GM18505 (cell line): ENCODE data around the gene EIF1B.

Experiments used
- ATAC-seq: cut with Tn5 transposase; IDR thresholded peaks from one replicate; pipeline ENCODE4 v1.9.1; 2021; ENCODE audit not compliant: unreplicated experiment
- POLR2A ChIP-seq: IDR thresholded peaks from 4 replicates; pipeline ENCODE4 v1.6.1; 2011; ENCODE audit warnings: borderline replicate concordance; ENCODE audit not compliant: insufficient read depth, insufficient read length; ENCODE audit errors: extremely low read depth

The EIF1B gene

DNA sequence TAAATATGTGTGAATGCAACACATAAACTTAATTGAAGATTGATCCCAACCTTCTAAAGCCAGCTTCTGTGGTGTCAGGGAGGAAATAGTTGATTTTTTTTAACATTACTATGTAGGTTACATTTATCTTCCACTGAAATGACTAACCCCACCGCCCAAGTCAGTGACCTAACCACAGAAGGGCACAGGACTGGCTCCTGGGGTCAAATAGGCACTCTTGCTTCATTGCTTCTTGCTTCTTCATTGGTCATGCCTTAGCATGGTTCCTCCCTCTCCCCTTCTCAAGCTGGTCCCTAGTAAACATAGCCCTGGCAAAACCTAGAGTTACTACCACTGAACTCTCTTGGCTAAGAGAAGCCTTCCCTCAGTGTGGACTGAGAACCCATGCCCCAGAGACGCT is 12.3 kb downstream of the EIF1B start:
- ATAC-seq: no peak
- TF ChIP-seq POLR2A: no peak

DNA sequence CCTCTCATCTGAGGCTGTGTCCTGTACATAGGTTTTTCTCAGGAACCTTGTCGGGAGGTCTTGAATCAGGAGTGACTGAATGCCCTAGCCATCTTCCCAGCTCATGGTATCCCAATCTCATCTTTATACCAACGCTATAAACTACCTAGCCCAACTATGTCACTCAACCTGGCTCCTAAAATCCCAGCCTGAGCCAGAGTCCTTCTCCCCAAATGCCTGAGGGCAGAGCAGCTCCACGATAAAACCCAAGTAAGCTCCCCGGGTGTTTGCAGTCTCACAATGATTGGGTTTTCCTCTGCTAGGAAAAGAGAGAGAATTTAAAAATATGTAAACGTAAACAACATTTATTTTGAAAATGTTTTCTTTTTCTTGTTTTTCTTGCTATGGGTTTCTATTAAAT is 14.4 kb downstream of the EIF1B start:
- TF ChIP-seq POLR2A: no peak
- no peak for ATAC-seq

DNA sequence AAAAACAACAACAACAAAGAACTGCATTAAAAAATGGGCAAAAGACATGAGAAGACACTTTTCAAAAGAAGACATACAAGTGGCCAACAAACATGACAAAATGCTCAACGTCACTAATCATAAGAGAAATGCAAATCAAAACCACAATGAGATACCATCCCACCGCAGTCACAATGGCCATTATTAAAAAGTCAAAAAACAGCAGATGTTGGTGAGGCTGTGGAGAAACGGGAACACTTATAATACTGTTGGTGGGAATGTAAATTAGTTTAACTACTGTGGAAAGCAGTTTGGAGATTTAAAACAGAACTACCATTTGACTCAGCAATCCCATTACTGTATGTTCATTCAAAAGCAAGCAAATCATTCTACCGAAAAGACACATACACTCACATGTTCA is 15.1 kb downstream of the EIF1B start:
- ATAC-seq: no peak
- TF ChIP-seq POLR2A: no peak

DNA sequence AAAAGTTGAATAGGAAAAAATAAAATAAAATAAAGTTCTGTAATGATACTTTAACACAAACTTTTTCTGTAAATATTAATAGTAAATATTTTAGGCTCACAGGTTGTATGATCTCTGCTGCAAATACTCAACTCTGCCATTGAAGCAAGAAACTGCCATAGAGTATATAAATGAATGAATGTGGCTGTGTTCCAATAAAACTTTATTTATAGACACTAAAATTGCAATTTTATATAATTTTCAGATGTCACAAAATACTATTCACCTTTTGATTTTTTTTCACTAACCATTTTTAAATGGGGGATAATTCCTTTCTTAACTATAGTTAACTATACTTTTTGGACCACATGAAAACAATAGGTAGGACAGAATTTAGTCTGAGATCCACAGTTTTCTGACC is 16.0 kb downstream of the EIF1B start:
- TF ChIP-seq POLR2A: no peak
- ATAC-seq: no peak

DNA sequence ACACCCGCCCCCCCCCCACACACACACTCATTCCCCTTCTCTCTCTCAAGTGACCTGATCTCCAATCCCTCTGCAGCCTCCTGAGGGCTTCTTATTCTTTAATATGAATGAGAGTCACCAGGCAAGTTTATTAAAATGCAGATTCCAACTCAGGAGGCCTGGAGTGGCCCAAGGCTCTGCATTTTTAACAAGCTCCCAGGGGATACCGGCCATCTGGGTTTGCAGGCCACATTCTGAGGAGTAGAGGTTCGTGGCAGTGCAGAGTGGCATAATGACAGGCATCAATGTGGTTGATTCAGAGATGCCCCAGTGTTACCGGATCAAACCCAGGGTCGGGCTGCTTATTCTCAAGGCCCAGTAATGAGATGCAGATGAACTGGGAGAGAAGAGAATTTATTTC is 18.9 kb downstream of the EIF1B start:
- ATAC-seq: no peak
- no peak for TF ChIP-seq POLR2A

DNA sequence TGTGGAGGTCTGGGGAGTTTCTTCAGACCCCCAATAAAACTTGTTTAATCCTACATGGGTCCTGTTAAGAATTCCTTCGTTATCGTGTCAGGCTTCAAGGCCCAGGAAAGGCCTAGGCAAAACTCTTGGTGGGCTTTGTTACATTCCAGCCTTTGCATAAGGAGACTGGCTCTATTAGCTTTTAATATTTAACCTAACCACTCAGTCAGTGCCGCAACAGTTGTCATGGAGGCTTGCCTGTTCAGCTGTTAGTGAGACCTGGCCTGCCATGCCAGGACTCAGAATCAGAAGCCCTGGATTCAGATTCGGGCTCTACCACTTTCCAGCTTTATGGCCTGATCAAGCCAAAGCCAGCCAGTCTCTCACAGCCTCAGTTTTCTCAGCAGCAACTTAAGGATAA is 19.6 kb downstream of the EIF1B start:
- no peak for TF ChIP-seq POLR2A
- no peak for ATAC-seq

DNA sequence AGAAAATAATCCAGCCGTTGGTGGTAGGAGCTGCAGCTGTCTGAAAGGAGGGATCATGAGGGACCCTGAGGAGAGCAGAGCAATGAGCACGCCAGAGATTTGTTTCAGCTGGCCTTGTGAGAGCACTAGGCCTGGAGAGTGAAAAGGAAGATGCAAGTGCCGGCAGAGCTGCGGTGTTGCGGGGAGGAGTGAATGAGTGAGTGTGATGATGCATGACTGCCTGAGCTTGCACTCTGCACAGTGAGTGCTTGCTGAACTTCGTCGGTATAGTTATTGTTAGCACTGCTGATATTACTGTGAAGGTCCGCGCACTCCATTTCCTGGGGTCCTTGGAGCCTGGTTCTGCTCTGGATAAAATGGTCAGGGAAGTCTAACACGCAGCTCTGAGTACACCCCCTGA is 23.2 kb downstream of the EIF1B start:
- ATAC-seq: no peak
- no peak for TF ChIP-seq POLR2A

DNA sequence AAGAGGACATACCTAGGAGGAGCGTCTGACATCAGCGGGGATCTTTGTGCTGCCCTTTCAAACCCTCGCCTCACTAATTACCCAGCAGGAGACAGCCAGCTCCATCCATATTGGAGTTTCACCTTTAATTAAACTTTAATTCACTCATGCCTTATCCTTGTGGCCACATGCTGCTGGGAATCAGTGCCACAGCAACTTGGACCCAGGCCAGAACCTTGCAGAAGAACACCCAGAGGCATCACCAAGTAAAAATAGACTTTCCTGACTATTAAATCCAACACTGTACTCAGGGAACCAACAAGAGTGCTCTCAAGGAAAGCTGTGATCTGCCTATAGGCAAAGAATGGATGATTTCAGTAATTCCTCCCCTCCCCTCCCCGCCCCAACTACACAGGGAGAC is 23.9 kb downstream of the EIF1B start:
- TF ChIP-seq POLR2A: no peak
- ATAC-seq: no peak

DNA sequence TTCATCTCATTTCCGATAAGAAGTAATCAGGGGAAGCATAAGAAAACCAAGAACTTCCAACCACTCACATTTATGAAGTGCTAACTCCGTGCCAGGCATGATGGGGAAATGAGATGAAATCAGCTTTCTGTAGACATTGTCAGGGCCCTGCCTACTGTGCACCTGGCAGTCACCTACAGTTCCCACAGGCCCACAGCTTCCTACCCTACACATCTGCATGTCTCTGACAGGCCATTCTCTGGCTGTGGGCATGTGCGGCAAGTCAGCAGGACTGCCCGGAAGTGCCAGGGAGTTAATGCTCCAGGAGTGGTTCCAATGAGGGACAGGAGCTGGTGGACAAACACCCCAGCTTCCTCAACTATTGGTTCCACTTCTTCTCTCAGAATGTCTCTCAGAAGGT is 24.3 kb downstream of the EIF1B start:
- no peak for TF ChIP-seq POLR2A
- no peak for ATAC-seq

DNA sequence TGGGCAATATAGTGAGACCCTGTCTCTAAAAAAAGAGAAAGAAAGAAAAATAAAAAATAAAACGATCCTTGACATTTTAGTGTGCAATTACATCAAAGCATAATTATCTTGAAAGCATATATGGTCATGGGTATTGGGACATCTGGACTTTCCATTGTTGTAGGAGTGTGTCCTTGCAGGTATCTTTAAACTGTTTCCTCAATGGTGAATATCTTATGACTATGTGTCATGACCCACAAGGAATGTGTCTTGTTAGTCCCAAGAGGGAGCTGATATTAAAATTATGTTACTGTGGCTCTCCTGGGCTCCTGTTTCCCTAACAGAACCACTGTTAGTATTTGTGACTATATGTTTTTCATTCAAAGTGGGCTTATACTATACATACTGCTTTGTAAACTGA is 26.6 kb downstream of the EIF1B start:
- TF ChIP-seq POLR2A: no peak
- ATAC-seq: no peak

DNA sequence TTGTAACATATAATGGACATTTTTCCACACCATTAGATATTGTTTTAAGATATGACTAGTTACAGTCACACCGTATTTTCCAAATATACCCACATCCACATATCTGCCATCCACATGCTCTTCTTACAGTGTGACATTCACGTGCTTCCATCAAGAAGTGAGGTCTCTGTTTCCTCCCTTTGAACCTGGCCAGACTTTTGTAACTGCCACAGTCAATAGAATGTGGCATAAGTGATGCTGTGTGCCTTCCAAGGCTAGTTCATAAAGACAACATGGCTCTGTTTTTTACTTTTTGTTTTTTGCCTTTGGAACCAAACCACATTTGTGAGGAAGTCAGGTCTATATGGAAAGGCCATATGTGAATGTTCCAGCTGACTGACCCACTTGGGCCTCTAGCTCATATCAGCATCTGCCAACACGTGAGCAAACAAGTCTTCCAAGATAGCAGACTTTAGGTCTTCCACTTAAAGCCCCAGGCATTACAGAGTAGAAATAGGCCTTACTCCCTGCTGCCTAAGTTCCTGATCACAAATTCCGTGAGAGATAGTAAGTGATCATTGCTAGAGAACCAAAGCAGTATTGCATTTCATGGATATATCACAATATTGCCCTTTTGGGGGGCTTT is 27.1 kb downstream of the EIF1B start:
- no peak for TF ChIP-seq POLR2A
- ATAC-seq: no peak

DNA sequence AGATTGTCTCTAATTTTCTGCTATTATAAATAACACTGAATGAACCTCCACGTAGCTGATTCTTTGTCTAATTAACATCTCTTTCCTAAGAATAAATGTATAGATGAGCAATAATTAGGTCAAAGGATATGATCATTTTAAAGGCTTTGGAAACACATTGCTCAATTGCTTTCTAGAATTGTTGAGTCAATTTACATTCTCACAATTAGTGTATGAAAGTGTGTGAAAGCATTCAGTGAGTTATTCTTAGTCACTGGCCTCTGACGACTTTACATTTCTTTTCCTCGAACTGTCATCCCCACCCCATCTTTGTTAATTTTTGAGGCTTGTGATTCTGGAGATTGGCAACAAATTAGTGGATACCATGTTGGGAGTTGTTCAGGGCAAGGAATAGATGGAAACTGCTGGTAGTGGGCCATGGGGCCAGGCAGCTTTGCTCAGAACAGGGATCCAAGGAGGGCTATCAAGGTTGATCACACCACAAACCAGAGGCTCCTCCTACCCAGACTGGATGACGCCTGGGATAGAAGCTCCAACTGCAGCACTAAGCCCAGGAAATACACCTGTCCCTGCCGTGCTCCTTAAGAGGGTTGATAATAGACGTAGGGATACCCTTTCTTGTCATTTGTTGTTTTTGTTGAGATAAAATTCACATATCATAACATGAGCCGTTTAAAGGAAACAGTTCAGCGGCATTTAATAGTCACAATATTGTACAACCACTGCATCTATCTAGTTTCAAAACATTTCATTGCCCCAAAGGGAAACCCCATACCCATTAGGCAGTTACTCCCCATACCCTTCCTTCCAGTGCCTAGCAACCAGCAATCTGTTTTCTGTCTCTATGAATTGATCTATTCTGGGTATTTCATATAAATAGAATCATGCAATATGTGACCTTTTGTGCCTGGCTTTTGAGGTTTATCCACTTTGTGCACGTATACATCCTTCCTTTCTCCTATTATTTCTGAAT is 27.9 kb downstream of the EIF1B start:
- TF ChIP-seq POLR2A: no peak
- no peak for ATAC-seq

DNA sequence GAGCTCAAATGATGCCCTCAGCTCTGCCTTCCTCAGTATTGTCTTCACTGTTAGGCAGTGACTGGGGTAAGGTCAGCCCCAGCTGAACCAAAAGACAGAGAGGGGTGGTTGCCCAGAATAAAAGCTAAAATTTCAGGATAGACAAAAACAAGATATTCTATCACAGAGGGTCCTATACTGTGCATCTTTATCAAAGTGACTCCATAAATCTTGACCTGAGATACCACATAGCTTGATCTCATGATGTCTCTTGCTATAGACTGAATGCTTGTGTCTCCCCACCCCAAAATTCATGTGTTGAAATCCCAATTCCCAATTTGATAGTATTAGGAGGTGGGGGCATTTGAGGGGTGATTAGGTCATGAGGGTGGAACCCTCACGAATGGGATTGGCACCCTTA is 30.4 kb downstream of the EIF1B start:
- ATAC-seq: no peak
- no peak for TF ChIP-seq POLR2A

DNA sequence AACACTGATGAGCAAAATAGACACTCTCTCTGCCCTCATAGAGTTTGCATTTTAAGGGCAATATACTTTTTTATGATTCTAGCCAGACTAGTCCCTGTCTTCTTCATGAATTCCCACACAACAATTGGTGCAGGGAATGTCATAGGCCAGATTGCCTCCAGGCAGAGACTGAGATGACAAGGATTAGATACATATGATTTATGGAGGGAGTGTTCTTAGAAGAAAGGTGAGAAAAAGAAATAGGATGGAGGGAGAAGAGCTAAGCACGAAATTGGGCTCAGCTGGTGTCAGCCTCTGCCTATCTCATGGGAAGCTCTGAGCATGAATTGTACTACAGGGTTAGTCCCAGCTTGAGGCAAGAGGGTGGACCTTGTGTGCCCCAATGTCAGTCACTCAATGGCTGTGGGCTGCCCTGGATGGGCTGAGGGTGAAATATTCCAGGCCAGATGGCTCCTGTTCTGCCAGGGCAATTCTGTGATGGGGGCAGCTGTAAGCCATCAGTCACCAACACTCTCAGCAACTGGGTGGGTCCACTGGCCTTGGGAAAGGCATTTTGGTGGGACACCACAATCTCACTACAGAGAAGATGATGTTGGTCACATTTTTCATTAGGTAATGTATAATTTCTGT is 31.1 kb downstream of the EIF1B start:
- TF ChIP-seq POLR2A: no peak
- ATAC-seq: no peak
